Psoas muscle (tissue), 8 donors: ENCODE measurements around the gene KRTAP10-1. TPM values are rescaled to one million over a fixed set of nuclear protein-coding genes. Genes with fewer than 3 reads are reported as not detected.

Experiments
- ATAC-seq, 4 donors: fragments of 200-7000 bp; cut with Tn5 transposase; one replicate each; pipeline ENCODE4 v1.9.1; 2020; ENCODE audit warnings: moderate library complexity in 3 of 4, mild to moderate bottlenecking in 2 of 4
- DNase-seq, 2 donors: peaks; one replicate each; pipeline ENCODE4 v3.0.0-alpha.2; 2020
- H3K27ac ChIP-seq: fragments of 200-600 bp; one replicate; pipeline ENCODE4 v1.8.0; 2022
- H3K27me3 ChIP-seq, 3 donors: fragments of 200-600 bp in 1 of 3; one replicate each; pipeline versions ENCODE4 v1.6.1 to v1.8.0; 2013 to 2022; ENCODE audit warnings: low read length in 2 of 3, mild to moderate bottlenecking in 2 of 3, moderate library complexity in 1 of 3; ENCODE audit not compliant: insufficient read depth in 3 of 3
- H3K36me3 ChIP-seq, 2 donors: fragments of 200-600 bp in 1 of 2; one replicate each; pipeline versions ENCODE4 v1.6.1 to v1.8.0; 2013 to 2022; ENCODE audit warnings: low read depth in 1 of 2, mild to moderate bottlenecking in 1 of 2, moderate library complexity in 1 of 2; ENCODE audit not compliant: insufficient read depth in 1 of 2
- H3K4me1 ChIP-seq: fragments of 200-600 bp; one replicate; pipeline ENCODE4 v1.8.0; 2022
- H3K4me3 ChIP-seq: fragments of 200-600 bp; one replicate; pipeline ENCODE4 v1.8.0; 2022; ENCODE audit warnings: mild to moderate bottlenecking
- H3K9me3 ChIP-seq: fragments of 200-600 bp; one replicate; pipeline ENCODE4 v1.8.0; 2022
- WGBS, 3 donors: extraction: QIAGEN DNeasy Blood & Tissue Kit; methylation state at CpG; one replicate each; pipeline versions ENCODE4 v1.1.6 to v1.1.7; 2013; 5-methylcytosine and 5-hydroxymethylcytosine counted together
- intact Hi-C, 2 donors: fragments of 100-400 bp; cut with DNase I; formaldehyde crosslinking; loops; one replicate each; pipeline versions ENCODE4 v1.11.0 to v1.14.2; 2022
- polyA plus RNA-seq, 3 donors: library from polyadenylated mRNA; stranded (reverse); fragments of 200-250 nt; gene quantifications; one replicate each; pipeline ENCODE4 v1.2.3, GENCODE V29; 2013
- total RNA-seq, 4 donors: library from RNA; stranded (reverse); fragmentation: NEBNext Ultra II Directional in 2 of 4; extraction: Animal tissue kit (Norgen Biotek cat#: 25700) in 2 of 4; gene quantifications; one replicate each; pipeline versions ENCODE4 v1.2.1 to v1.2.4, GENCODE V29; 2021 to 2023
- TF ChIP-seq, protein P1 (sequence below): fragments of 200-600 bp; IDR thresholded peaks from one replicate; pipeline ENCODE4 v1.8.0; 2022; ENCODE audit warnings: antibody characterized with exemption
- donor health status: healthy with polysubstance abuse.
- donor health status: DM: no; HTN: no; CAD: no; lungs with moderate emphysema.
- donor health status: Bipolar disorder and iron deficiency.
- donor health status: healthy.
- donor health status: DM: yes; HTN: yes; CAD: no.
- donor health status: DM: no; HTN: no; CAD: no.
- donor health status: DM: no; HTN: no; CAD: no.
- donor health status: DM: yes; HTN: yes; CAD: no.

The KRTAP10-1 gene
- total and polyA plus RNA-seq, 7 donors: not detected

DNA sequence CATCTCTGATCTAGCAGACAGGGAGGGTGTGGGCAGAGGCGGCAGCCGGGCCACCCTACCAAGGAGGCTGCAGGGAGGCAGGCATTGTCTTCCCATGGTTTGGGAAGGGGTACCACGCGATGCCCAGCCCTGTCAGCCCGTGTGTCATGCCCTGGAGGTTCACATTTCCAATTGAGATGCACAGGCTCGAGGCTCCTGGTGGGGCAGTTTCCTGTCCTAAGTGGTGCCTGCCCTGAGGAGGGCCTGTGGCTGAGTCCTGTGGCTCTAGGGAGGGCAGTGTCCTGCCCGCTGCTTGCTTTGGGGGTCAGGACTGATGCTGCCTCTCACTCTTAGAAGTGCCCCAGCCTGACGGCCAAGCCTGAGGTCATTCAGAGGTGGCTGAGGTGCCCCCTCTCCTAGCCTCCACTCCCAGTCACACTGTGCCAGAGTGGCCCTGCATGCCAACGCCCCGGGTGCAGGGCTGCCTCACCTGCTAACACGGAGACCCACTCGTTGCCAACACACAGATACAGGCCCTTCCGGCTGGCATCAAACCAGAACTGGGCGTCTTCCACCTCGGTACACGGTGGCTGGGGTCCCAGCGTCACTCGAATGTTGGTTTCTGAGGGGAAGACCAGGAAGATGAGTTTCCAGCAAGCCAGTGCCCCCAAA, 11.9 kb downstream of the KRTAP10-1 start:
- WGBS, 3 donors: 72 to 83% (median 74%) methylated on average over 18 of the region's 18 CpGs
- ATAC-seq: no peak
- intact Hi-C loops: no loop called here

DNA sequence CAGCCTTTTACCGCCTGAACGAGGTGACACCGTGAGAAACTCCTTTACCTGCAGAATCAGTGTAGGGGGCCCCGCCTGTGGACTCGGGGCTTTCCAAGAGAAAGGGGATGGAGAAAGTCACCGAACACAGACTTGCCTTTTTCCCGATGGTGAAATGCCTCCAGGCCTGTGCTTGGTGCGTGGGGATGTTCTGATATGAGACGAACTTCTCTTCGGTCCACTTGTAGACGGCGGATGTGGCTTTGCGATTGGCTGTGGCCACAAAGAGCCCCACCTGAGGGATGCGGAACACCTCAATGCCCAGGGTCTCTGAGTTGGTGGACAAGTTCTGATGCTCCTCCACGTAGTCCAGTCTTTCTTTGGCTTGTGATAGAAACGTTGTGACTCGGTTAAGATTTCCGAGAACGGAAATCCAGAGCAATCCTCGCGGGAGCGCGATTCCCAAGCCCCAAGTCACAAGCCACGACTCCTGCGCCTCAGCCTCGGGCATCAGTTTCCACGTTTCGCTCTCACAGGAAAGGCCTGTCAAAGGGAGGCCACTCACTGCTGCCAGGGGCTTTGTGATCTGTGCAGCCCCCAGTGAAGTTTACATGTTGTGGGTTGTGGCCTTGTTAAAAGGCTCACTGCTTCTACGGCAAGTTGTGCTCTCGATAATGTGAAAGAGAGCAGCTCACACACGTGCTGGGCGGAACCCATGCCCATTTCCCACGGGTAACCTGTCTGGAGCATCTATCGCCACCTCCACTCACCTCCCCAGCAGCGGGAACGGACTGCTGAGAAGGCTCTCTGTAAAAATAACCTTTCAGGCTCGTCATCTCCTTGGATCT, 12.6 kb downstream of the KRTAP10-1 start:
- Histone ChIP-seq H3K27ac (no peak overlapping the region), H3K36me3 (no peaks in the 10 kb centered on the region), H3K4me3 (no peak overlapping the region), H3K9me3 (no peaks in the 10 kb centered on the region), H3K4me1 (no peaks in the 10 kb centered on the region), H3K27me3 (peaks cover 0 to 20% (median 2%) of the 10 kb centered on the region in 3 donors)
- DNase-seq: peak; percentile 4 to 27
- ATAC-seq: no peak
- intact Hi-C loops: no loop called here
- TF ChIP-seq, protein P1, sequence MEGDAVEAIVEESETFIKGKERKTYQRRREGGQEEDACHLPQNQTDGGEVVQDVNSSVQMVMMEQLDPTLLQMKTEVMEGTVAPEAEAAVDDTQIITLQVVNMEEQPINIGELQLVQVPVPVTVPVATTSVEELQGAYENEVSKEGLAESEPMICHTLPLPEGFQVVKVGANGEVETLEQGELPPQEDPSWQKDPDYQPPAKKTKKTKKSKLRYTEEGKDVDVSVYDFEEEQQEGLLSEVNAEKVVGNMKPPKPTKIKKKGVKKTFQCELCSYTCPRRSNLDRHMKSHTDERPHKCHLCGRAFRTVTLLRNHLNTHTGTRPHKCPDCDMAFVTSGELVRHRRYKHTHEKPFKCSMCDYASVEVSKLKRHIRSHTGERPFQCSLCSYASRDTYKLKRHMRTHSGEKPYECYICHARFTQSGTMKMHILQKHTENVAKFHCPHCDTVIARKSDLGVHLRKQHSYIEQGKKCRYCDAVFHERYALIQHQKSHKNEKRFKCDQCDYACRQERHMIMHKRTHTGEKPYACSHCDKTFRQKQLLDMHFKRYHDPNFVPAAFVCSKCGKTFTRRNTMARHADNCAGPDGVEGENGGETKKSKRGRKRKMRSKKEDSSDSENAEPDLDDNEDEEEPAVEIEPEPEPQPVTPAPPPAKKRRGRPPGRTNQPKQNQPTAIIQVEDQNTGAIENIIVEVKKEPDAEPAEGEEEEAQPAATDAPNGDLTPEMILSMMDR: no peak
- WGBS, 3 donors: 83 to 88% (median 86%) methylated on average over 37 of the region's 37 CpGs

More for the DNA sequence above, 11.9 kb downstream of the KRTAP10-1 start:
- TF ChIP-seq, protein P1: no peak
- no peak overlapping the region for H3K4me3 ChIP-seq
- H3K27ac ChIP-seq: no peak overlapping the region
- DNase-seq: peak in 1 of 2 donors; percentile 36
- H3K27me3 ChIP-seq: peaks cover 0 to 24% (median 2%) of the 10 kb centered on the region in 3 donors
- no peaks in the 10 kb centered on the region for H3K4me1 ChIP-seq
- no peaks in the 10 kb centered on the region for H3K36me3 ChIP-seq
- H3K9me3 ChIP-seq: no peaks in the 10 kb centered on the region

DNA sequence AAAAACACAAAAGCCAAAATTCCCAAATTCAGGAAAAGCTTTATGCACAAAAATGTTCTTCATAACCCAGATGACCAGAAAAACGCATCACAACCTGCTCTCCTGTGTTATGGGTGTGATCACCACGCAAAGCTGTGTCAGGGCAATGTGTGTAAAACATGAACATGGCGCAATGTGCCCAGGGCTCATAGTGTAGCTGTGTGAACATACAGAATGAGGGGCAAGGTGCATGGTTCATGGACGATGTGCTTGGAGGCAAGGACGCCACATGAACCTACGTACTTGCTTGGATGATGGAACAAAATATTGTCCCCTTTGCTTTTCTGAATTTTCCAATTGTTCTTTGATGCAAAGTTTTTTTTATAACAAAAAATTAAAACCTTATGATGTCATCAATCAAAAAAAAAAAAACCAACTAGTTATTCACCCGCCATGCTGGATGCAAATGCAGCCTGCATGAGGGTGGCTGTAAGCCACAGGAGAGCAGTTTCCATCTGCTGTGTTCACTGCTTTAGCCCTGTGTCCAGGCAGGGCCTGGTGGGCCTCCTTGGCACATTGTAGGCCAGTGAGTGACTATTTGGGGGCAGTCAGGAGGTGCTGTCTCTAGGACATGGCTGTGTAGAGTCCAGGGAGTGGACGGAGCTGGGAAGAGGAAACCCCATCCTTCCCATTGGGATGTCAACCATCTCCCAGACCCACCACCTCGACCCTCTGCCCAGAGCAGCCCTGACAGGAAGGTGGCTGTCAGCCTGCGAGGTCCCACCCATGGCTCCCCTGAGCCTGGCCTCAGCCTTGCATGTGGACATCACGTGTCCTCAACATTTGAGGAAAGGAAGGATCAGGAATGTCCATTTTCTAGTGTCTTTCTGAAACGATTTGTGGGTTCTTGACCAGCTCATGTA, 13.6 kb downstream of the KRTAP10-1 start:
- DNase-seq: no peak
- no peak overlapping the region for H3K4me3 ChIP-seq
- 84 to 88% (median 86%) methylated on average over 12 of the region's 12 CpGs for WGBS, 3 donors

DNA sequence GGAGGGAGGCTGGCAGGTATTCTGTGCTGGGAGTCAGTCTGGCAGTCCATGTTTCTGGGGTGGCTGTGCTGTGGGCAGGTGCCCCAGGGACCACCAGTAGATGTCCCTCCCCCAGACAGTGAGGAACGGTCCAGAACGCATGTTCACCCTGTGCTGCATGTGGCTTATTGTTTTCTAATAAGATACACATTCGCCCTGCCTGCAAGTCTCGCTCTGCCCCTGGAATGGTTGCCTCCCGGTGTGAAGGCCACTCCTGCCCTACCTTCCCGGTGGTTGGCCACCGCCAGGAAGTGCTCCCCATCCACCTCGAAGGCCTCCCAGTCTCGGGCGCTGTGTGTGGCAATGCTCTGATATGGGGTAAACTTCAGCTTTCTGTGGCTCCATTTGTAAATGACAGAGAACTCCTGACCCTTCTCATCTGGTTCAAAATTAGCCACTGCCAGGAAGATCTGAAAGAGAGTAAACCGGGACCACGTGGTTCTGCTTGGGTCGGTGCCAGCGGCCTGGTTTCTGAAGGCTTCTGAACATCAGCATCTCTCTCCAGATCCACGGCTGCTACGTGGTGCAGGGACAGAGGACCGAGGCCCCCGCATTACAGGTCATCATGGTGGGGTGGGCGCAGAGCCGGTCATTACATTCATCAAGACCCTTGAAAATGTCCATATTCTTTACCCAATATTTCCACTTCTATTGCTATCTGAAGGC, 14.5 kb downstream of the KRTAP10-1 start:
- Histone ChIP-seq H3K4me1 (no peaks in the 10 kb centered on the region), H3K27me3 (peaks cover 0 to 22% (median 5%) of the 10 kb centered on the region in 3 donors), H3K36me3 (no peaks in the 10 kb centered on the region), H3K4me3 (no peak overlapping the region), H3K9me3 (no peaks in the 10 kb centered on the region), H3K27ac (no peak overlapping the region)
- 80 to 83% (median 81%) methylated on average over 20 of the region's 20 CpGs for WGBS, 3 donors
- ATAC-seq (no peak), DNase-seq (peak in 1 of 2 donors; percentile 33)
- intact Hi-C loops: no loop called here
- TF ChIP-seq, protein P1: no peak

More for the DNA sequence above, 13.6 kb downstream of the KRTAP10-1 start:
- Histone ChIP-seq H3K27me3 (peaks cover 0 to 22% (median 0%) of the 10 kb centered on the region in 3 donors), H3K4me1 (no peaks in the 10 kb centered on the region), H3K36me3 (no peaks in the 10 kb centered on the region), H3K27ac (no peak overlapping the region), H3K9me3 (no peaks in the 10 kb centered on the region)
- ATAC-seq: no peak
- TF ChIP-seq, protein P1: no peak
- intact Hi-C loops: no loop called here
